ENCODE data around the gene TRIM42.

The TRIM42 gene

DNA sequence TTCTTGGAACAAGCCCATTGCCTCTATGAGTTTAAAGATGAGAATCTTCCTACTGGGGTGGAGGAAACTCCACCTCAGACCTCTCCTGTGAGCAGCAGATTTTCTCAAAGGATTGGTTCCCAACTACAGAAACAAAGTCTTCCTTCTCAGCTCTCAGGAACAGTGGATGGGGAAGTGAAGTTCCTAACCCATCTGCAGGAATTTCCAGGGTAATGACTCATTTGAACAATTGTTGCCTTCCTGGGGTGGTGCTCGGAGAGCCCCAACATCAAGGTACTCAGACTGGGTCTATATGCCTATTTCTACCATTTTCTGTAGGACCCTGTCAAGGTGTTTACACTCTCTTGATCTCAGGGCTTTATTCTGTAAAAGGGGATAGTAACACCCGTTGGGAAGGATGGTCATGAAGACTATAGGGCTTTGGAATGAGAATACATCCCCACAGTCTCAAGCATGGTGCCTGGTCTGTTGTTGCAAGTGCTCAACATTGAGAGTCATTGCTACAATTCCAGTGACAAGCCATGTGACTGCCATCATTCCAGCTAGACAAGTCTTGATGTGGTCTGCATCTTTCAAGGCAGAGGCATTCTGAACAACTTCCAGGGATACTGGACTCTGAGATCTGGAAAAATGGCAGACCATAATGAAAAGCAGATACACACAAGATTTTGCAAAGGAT, 33.0 kb downstream of the TRIM42 start:
- DNase-seq (ENCODE audit: low read depth in 2 of 2) = no peak

GRCh38 chr3:140711390-140712035, 33.6 kb downstream of the TRIM42 start:
- no peak for DNase-seq (ENCODE audit: low read depth in 2 of 2)

- no peak for DNase-seq (ENCODE audit: low read depth in 2 of 2)
Observed at GRCh38 chr3:140712301-140712700, 34.4 kb downstream of the TRIM42 start.

GRCh38 chr3:140715035-140715434, 37.2 kb downstream of the TRIM42 start:
- DNase-seq (ENCODE audit: low read depth in 2 of 2) = no peak

DNA sequence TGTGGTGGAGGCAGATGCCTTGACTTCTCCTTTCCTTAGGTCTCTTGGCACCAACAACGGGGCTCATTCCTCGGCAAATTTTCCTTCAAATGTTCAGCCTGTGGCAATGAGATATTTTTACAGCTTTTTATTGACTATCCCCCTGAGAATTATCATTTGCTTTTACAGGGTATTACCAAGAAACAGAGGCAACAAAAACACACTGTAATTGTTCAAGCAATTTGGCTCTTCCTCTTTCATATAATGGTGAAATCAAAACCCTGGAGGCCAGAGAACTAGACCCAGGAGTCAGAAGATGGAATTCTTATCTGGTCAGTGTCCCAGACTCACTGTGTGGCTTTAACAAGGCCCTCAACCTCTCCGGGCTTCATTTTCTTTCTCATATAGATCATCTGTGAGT, 40.1 kb downstream of the TRIM42 start:
- no peak for DNase-seq (ENCODE audit: low read depth in 2 of 2)

GRCh38 chr3:140719841-140720614, 42.2 kb downstream of the TRIM42 start:
- DNase-seq (ENCODE audit: low read depth in 2 of 2) = no peak

GRCh38 chr3:140723576-140723975, 45.7 kb downstream of the TRIM42 start:
- DNase-seq (ENCODE audit: low read depth in 2 of 2) = no peak

DNA sequence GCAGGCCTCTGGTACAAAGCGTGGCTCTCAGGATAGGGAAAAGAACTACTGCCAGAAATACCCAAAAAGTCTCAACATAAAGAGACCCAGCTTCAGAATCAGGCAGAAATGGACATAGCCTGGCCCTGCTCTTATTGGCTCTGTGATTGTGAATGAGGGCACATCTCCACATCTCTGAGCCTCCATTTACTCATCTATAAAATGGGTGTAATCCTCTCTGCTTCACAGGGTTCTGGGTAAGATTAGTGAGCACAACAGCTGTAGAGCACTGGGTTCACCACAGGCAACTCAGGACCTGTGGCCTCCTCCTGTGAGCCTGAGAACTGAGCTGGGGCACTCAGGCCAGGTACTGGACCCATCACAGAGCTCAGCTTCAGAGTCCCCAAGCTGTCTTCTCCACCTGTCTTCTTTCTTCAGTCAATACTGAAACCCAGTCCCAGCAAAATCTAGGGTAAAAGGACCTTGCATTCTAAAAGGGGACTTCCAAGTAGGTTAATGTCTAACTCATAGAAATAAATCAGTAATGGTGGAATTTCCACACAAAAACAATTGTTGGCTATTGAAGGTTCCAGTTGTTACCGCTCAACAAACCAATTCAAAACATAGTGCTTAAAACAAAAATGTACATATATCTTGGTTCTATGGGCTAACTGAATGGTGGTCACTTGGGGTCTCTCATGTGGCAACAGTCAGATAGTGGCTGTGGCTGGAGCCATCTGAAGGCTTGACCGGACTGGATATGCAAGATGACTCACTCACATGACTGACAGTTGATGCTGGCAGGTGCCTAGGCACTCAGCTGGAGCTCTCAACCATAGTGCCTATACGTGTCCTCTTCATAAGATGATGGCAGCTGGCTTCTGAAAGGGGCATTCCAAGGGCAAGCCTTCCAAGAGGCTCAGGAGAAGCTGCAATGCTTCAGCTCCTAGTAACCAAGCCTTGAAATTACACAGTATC, 47.3 kb downstream of the TRIM42 start:
- no peak for DNase-seq (ENCODE audit: low read depth in 2 of 2)

GRCh38 chr3:140726066-140726465, 48.2 kb downstream of the TRIM42 start:
- no peak for DNase-seq (ENCODE audit: low read depth in 2 of 2)

DNA sequence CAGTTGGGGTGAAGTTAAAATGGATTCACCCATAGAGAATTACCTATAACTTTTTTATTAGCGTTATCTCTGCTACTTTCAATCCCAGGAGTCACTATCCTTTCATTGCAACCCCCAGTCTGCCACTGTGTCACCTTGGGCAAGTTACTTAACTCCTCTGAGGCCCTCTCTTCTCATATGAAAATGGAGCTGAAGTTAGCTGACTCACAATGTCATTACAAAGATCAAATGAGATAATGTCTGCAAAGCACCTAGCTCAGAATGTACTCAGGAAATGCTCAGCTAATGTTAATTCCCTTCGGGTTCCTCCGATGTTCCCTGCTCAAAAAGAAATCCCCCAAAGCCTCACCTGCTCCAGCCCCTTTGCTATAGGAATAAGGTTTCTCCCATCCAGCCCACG, 50.0 kb downstream of the TRIM42 start:
- DNase-seq (ENCODE audit: low read depth in 2 of 2) = no peak

- no peak for DNase-seq (ENCODE audit: low read depth in 2 of 2)
Observed at GRCh38 chr3:140731440-140732119, 53.7 kb downstream of the TRIM42 start.

DNA sequence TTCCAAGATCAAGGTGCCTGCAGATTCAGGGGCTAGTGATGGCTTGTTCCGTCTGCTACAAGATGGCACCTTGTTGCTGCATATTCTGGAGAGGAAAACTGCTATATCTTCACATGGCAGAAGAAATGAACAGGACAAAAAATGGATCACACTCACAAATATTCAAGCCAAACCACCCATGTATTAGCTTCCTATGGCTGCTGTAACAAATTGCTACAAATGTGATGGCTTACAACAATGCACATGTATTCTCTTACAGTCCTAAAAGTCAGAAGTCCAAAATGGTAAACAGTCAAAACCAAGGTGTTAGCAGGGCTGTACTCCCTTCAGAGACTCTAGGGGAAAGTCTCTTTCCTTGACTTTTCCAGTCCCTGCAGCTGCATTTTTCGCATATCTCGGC, 55.8 kb downstream of the TRIM42 start:
- DNase-seq (ENCODE audit: low read depth in 2 of 2) = no peak

DNA sequence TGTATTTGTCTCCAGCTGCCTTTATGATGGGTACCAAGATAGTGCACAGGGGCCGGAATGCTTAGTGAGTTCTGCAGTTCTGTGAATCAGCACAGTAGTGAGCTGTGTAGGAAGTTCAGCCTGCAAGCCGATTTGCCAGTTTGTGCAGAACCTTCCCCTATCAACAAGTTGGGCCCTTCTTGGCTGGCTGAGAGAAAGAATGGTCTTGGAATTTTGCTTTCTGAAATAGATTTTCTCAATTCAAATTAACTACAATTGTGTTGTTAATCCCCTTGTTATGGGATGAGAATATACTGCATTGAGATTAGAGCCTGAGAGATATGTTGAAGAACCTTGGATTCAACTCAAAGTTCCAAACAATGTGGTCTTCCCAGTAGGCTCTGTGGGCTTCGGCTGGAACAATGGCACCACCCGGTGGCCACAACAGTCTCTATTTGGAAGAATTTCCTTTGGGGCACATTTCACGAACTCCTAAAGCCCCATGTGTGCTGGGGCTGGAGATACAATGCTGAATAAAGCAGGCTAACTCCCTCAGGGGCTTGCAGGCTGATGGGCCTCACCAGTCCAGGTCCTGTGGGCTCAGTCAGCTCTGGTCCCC, 59.1 kb downstream of the TRIM42 start:
- no peak for DNase-seq (ENCODE audit: low read depth in 2 of 2)

DNA sequence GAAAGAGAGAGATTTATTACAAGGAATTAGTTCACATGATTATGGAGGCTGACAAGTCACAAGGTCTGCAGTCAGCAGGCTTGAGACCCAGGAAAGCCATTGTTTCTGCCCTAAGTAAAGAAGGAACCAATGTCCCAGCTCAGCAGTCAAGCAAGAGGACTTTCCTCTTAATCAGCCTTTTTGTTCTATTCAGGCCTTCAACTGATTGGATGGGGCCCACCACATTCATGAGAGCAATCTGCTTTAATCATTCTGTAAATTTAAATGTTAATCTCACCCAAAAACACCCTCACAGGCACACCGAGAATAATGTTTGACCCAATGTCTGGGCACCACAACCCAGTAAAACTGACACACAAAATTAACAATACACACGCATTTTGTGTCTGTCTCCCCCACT, 64.3 kb downstream of the TRIM42 start:
- no peak for DNase-seq (ENCODE audit: low read depth in 2 of 2)

GRCh38 chr3:140748171-140748570, 70.3 kb downstream of the TRIM42 start:
- no peak for DNase-seq (ENCODE audit: low read depth in 2 of 2)

- DNase-seq (ENCODE audit: low read depth in 2 of 2) = no peak
Observed at GRCh38 chr3:140748903-140749302, 71.0 kb downstream of the TRIM42 start.
